Panc1 (cell line): Measurements from ENCODE around the gene TMEM259. TPM values are rescaled to one million over a fixed set of nuclear protein-coding genes. Genes with fewer than 3 reads are reported as not detected.

ENCODE experiments used
- ATAC-seq: fragments of 200-7000 bp; cut with Tn5 transposase; 2 replicates; pipeline ENCODE4 v1.9.1; 2020; ENCODE audit warnings: mild to moderate bottlenecking, moderate library complexity
- BruUV-seq: library from RNA; stranded (reverse); fragments of 400-500 nt; replicated peaks from 2 replicates; lab custom pipeline; 2021; lab: Mats Ljungman, UMichigan
- CTCF ChIA-PET: fragments of 300-600 bp; sonication (Branson Sonifier 250); formaldehyde crosslinking; loops from one replicate; lab custom pipeline; 2022; ENCODE audit warnings: antibody characterized with exemption; lab: Charles Lee
- POLR2A ChIA-PET: fragments of 300-600 bp; sonication (Branson Sonifier 250); formaldehyde crosslinking; loops from one replicate; lab custom pipeline; 2022; ENCODE audit warnings: antibody characterized with exemption; lab: Charles Lee
- DNase-seq: peaks from one replicate; pipeline ENCODE4 v3.0.0-alpha.2; 2010; ENCODE audit warnings: low read depth, low spot score
- H3K27ac ChIP-seq: 2 replicates; pipeline ENCODE4 v1.5.1; 2011; ENCODE audit warnings: mild to moderate bottlenecking, low read length, inconsistent platforms
- H3K27me3 ChIP-seq: fragments of 200-500 bp; sonication (Bioruptor generic); 2 replicates; pipeline ENCODE4 v1.6.0; 2014; ENCODE audit warnings: low read length, inconsistent platforms; ENCODE audit not compliant: control insufficient read depth, insufficient read depth
- H3K36me3 ChIP-seq: fragments of 200-500 bp; sonication (Bioruptor generic); 2 replicates; pipeline ENCODE4 v1.5.1; 2014; ENCODE audit warnings: inconsistent platforms, mild to moderate bottlenecking, low read length, moderate library complexity; ENCODE audit not compliant: control insufficient read depth, insufficient read depth
- H3K4me1 ChIP-seq: 2 replicates; pipeline ENCODE4 v1.5.1; 2011; ENCODE audit warnings: inconsistent platforms, mild to moderate bottlenecking, low read length, moderate library complexity; ENCODE audit not compliant: control insufficient read depth, insufficient read depth
- H3K4me3 ChIP-seq, 2 experiments: 2 replicates each; pipeline ENCODE4 v1.5.1; 2011 to 2012; ENCODE audit warnings: low read depth in 2 of 2, low read length in 2 of 2, mild to moderate bottlenecking in 2 of 2, inconsistent platforms in 1 of 2, moderate library complexity in 1 of 2
- H3K9me3 ChIP-seq: fragments of 200-500 bp; sonication (Bioruptor generic); 2 replicates; pipeline ENCODE4 v1.5.1; 2014; ENCODE audit warnings: low read depth, mild to moderate bottlenecking, inconsistent platforms, low read length, moderate library complexity; ENCODE audit not compliant: control insufficient read depth, insufficient read depth
- CTCF ChIP-seq: fragments of 450-650 bp; IDR thresholded peaks from 2 replicates; pipeline ENCODE4 v1.5.1; 2017; ENCODE audit warnings: mild to moderate bottlenecking
- POLR2AphosphoS5 ChIP-seq: IDR thresholded peaks from 2 replicates; pipeline ENCODE4 v1.6.1; 2012; ENCODE audit warnings: mild to moderate bottlenecking, low read depth, low read length, moderate library complexity
- SIN3A ChIP-seq: IDR thresholded peaks from 2 replicates; pipeline ENCODE4 v1.6.1; 2012; ENCODE audit warnings: low read depth, mild to moderate bottlenecking, low read length, moderate library complexity, borderline replicate concordance; ENCODE audit not compliant: insufficient read depth
- TCF7L2 ChIP-seq: IDR thresholded peaks from 2 replicates; pipeline ENCODE4 v1.6.1; 2011; ENCODE audit warnings: mild to moderate bottlenecking, low read depth, low read length, inconsistent platforms
- in situ Hi-C: cut with HindIII; loops from 2 replicates; pipeline ENCODE4 v1.10.0; 2016; ENCODE audit warnings: low sequenced_read_pairs, low pct_unique_long_range_greater_than_20kb
- intact Hi-C: fragments of 100-400 bp; cut with micrococcal nuclease; formaldehyde crosslinking; loops from one replicate; pipeline ENCODE4 v1.10.0; 2022; ENCODE audit not compliant: unreplicated experiment
- total RNA-seq: library from RNA; stranded (reverse); gene quantifications from one replicate; pipeline ENCODE4 v1.2.1, GENCODE V29; 2021; ENCODE audit not compliant: unreplicated experiment
- TF ChIP-seq, protein P1 (sequence below), 2 experiments: IDR thresholded peaks; 2 replicates each; pipeline ENCODE4 v1.6.1; 2011 to 2012; ENCODE audit warnings: low read depth in 2 of 2, control low read depth in 1 of 2, low read length in 1 of 2, mild to moderate bottlenecking in 1 of 2, moderate library complexity in 1 of 2; ENCODE audit not compliant: insufficient read depth in 1 of 2

TMEM259 gene
- total RNA-seq, 1 experiment from 2014 or later, result 193 TPM

- in situ Hi-C loops (no loop called here), intact Hi-C loops (no loop called here)
- peak within 1 kb of the TSS; percentile 65 to 88 for H3K4me3 ChIP-seq
- BruUV-seq, result no TSS peak
- H3K4me1 ChIP-seq, result peaks cover 11% of the 10 kb centered on the region
- no peaks in the 10 kb centered on the region for H3K9me3 ChIP-seq
- CTCF ChIA-PET, result interaction anchor here (0.6 to 1.9 kb wide), 2 partner anchors 61 to 105 kb away, joined by 4 to 14 read pairs; no protein-coding TSS in a partner anchor
- POLR2A ChIA-PET, result interaction anchor here (0.5 to 0.8 kb wide), 3 partner anchors 36 to 484 kb away, joined by 3 to 4 read pairs (median 3); no protein-coding TSS in a partner anchor
- TF ChIP-seq TCF7L2 (no peak), POLR2AphosphoS5 (peak; percentile 53; the same call in 1 of the 2 replicates)
- no peaks in the 10 kb centered on the region for H3K27me3 ChIP-seq
- H3K27ac ChIP-seq, result peak within 1 kb of the TSS; percentile 83
- H3K36me3 ChIP-seq, result peaks cover 4% of the 10 kb centered on the region; the same call in 1 of the 2 replicates
- ATAC-seq (peak; percentile 89), DNase-seq (peak; percentile 32)
Observed at GRCh38 chr19:984165-984967, 36.6 kb downstream of the TMEM259 start, which contains the start of gene WDR18. Gene WDR18 (plus strand): TSS chr19:984345. CDS start chr19:984354, 9 bp downstream.

DNA sequence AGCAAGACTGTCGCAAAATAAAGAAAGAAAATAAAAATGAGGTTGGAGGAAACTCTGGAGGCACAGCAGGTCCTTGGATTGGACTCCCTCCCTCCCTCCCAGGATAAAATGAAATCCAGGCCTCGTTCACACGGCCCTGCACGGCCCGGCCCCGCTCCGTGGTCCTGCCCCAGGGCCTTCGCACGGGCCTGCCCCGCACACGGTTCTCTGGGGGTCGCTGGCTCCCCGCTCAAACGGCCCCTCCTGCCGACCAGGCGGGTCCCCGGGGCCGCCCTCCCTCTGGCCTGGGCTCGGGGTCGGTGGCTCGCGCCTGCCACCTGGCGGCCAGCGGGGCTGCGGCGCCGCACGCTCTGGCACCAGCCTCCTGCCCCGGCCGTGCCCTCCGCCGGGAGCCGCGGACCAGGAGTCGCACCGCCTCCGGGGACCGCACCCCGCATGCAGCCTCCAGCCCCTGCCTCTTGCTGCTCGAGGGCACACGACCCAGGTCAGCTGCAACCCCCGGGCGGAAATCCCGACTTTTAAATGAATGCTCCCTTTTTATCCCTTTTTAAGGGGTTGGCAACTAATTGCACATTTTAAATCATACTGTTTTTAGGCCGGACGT is 38.3 kb downstream of the TMEM259 start:
- Histone ChIP-seq H3K36me3 (peaks cover 4% of the 10 kb centered on the region; the same call in 1 of the 2 replicates), H3K27ac (peak overlapping the region; percentile 46), H3K4me3 (peak overlapping the region; percentile 29 to 41), H3K9me3 (no peaks in the 10 kb centered on the region), H3K4me1 (peaks cover 11% of the 10 kb centered on the region), H3K27me3 (no peaks in the 10 kb centered on the region)
- TF ChIP-seq SIN3A (no peak), CTCF (peak; percentile 93)
- in situ Hi-C loops, result no loop called here
- ATAC-seq, result peak; percentile 87
- ChIA-PET POLR2A (no interaction called here), CTCF (no interaction called here)
- intact Hi-C loops, result loop anchor here (2.0 kb wide), 1 partner anchor 60 kb away; no protein-coding TSS in a partner anchor
- DNase-seq, result no peak
- BruUV-seq, result no TSS peak

GRCh38 chr19:980133-980998 is 40.6 kb downstream of the TMEM259 start:
- POLR2A ChIA-PET, result no interaction called here
- BruUV-seq, result no TSS peak
- TF ChIP-seq CTCF (no peak), SIN3A (no peak), POLR2AphosphoS5 (no peak), TCF7L2 (no peak)
- TF ChIP-seq, protein P1, sequence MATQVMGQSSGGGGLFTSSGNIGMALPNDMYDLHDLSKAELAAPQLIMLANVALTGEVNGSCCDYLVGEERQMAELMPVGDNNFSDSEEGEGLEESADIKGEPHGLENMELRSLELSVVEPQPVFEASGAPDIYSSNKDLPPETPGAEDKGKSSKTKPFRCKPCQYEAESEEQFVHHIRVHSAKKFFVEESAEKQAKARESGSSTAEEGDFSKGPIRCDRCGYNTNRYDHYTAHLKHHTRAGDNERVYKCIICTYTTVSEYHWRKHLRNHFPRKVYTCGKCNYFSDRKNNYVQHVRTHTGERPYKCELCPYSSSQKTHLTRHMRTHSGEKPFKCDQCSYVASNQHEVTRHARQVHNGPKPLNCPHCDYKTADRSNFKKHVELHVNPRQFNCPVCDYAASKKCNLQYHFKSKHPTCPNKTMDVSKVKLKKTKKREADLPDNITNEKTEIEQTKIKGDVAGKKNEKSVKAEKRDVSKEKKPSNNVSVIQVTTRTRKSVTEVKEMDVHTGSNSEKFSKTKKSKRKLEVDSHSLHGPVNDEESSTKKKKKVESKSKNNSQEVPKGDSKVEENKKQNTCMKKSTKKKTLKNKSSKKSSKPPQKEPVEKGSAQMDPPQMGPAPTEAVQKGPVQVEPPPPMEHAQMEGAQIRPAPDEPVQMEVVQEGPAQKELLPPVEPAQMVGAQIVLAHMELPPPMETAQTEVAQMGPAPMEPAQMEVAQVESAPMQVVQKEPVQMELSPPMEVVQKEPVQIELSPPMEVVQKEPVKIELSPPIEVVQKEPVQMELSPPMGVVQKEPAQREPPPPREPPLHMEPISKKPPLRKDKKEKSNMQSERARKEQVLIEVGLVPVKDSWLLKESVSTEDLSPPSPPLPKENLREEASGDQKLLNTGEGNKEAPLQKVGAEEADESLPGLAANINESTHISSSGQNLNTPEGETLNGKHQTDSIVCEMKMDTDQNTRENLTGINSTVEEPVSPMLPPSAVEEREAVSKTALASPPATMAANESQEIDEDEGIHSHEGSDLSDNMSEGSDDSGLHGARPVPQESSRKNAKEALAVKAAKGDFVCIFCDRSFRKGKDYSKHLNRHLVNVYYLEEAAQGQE (IDR thresholded peaks at IDR 0.05; ENCODE audit: insufficient read depth in 1 of 2, low read depth in 2 of 2, low read length in 1 of 2), result no peak
- Histone ChIP-seq H3K4me1 (peaks cover 11% of the 10 kb centered on the region), H3K4me3 (no peak overlapping the region), H3K36me3 (peaks cover 4% of the 10 kb centered on the region; the same call in 1 of the 2 replicates), H3K27me3 (no peaks in the 10 kb centered on the region), H3K27ac (no peak overlapping the region), H3K9me3 (no peaks in the 10 kb centered on the region)
- in situ Hi-C loops (no loop called here), intact Hi-C loops (no loop called here)
- no peak for DNase-seq
- CTCF ChIA-PET, result no interaction called here
- ATAC-seq, result 0 out of 2 replicates have a peak, but pooled peaks have one; percentile 31
